Osteocyte (in vitro differentiated cells): ENCODE results near the gene IZUMO4. TPM values are rescaled to one million over a fixed set of nuclear protein-coding genes. Genes with fewer than 3 reads are reported as not detected.

Experiments used
- DNase-seq: peaks from one replicate; pipeline ENCODE4 v3.0.0; 2021; ENCODE audit warnings: mixed read lengths; ENCODE audit not compliant: unreplicated experiment; ENCODE audit errors: extremely low spot score
- H3K27ac Mint-ChIP-seq: one replicate; pipeline ENCODE4 v1.8.0; 2021; ENCODE audit warnings: mild to moderate bottlenecking, mixed read lengths; ENCODE audit not compliant: unreplicated experiment
- H3K27me3 Mint-ChIP-seq: one replicate; pipeline ENCODE4 v1.8.0; 2021; ENCODE audit warnings: mixed read lengths; ENCODE audit not compliant: unreplicated experiment
- H3K36me3 Mint-ChIP-seq: one replicate; pipeline ENCODE4 v1.8.0; 2021; ENCODE audit warnings: mixed read lengths; ENCODE audit not compliant: unreplicated experiment
- H3K4me1 Mint-ChIP-seq: one replicate; pipeline ENCODE4 v1.8.0; 2021; ENCODE audit warnings: mixed read lengths; ENCODE audit not compliant: unreplicated experiment
- H3K4me3 Mint-ChIP-seq: one replicate; pipeline ENCODE4 v1.8.0; 2021; ENCODE audit warnings: mild to moderate bottlenecking, moderate library complexity, mixed read lengths; ENCODE audit not compliant: unreplicated experiment
- H3K9me3 Mint-ChIP-seq: one replicate; pipeline ENCODE4 v1.8.0; 2021; ENCODE audit warnings: mixed read lengths; ENCODE audit not compliant: unreplicated experiment
- CTCF ChIP-seq: fragments of 200-600 bp; sonication (generic); IDR thresholded peaks from 2 replicates; pipeline ENCODE4 v1.5.0; 2021; ENCODE audit warnings: antibody characterized with exemption, mild to moderate bottlenecking, moderate library complexity
- total RNA-seq: library from RNA; stranded (reverse); gene quantifications from 2 replicates; pipeline ENCODE4 v1.2.1, GENCODE V29; 2021

IZUMO4 gene
- total RNA-seq, 1 donor from 2014 or later = 4.8 TPM

- H3K27ac Mint-ChIP-seq = peak overlapping the region; percentile 83
- peak overlapping the region; percentile 74 for H3K4me3 Mint-ChIP-seq
- peaks cover 28% of the 10 kb centered on the region for H3K4me1 Mint-ChIP-seq
- no peaks in the 10 kb centered on the region for H3K9me3 Mint-ChIP-seq
- H3K36me3 Mint-ChIP-seq = peaks cover 7% of the 10 kb centered on the region
- no peak for DNase-seq
- no peaks in the 10 kb centered on the region for H3K27me3 Mint-ChIP-seq
- TF ChIP-seq CTCF = no peak
Measured at GRCh38 chr19:2097203-2097885, 629 bp downstream of the IZUMO4 start.

GRCh38 chr19:2097886-2098327 lies 1.2 kb downstream of the IZUMO4 start:
- no peak for TF ChIP-seq CTCF
- Mint-ChIP-seq H3K27me3 (no peaks in the 10 kb centered on the region), H3K9me3 (no peaks in the 10 kb centered on the region), H3K36me3 (peaks cover 7% of the 10 kb centered on the region), H3K4me1 (peaks cover 28% of the 10 kb centered on the region), H3K4me3 (no peak overlapping the region), H3K27ac (no peak overlapping the region)
- no peak for DNase-seq

GRCh38 chr19:2099054-2099501 lies 2.4 kb downstream of the IZUMO4 start:
- no peak for DNase-seq
- Mint-ChIP-seq H3K27me3 (no peaks in the 10 kb centered on the region), H3K9me3 (no peaks in the 10 kb centered on the region), H3K27ac (no peak overlapping the region), H3K4me3 (no peak overlapping the region), H3K36me3 (peaks cover 14% of the 10 kb centered on the region), H3K4me1 (peaks cover 19% of the 10 kb centered on the region)
- no peak for TF ChIP-seq CTCF

GRCh38 chr19:2099937-2100718 lies 3.4 kb downstream of the IZUMO4 start:
- Mint-ChIP-seq H3K4me1 (peaks cover 9% of the 10 kb centered on the region), H3K36me3 (peaks cover 21% of the 10 kb centered on the region), H3K27me3 (no peaks in the 10 kb centered on the region), H3K4me3 (no peak overlapping the region), H3K9me3 (no peaks in the 10 kb centered on the region), H3K27ac (no peak overlapping the region)
- no peak for TF ChIP-seq CTCF
- no peak for DNase-seq

GRCh38 chr19:2100719-2101061 lies 4.0 kb downstream of the IZUMO4 start:
- H3K9me3 Mint-ChIP-seq = no peaks in the 10 kb centered on the region
- H3K36me3 Mint-ChIP-seq = peaks cover 26% of the 10 kb centered on the region
- H3K4me1 Mint-ChIP-seq = peaks cover 5% of the 10 kb centered on the region
- DNase-seq = no peak
- H3K27ac Mint-ChIP-seq = no peak overlapping the region
- no peaks in the 10 kb centered on the region for H3K27me3 Mint-ChIP-seq
- TF ChIP-seq CTCF = no peak
- H3K4me3 Mint-ChIP-seq = no peak overlapping the region
